Retina (tissue), 1 donor: ENCODE data around the gene CST1.

Source experiments
- DNase-seq: peaks from one replicate; pipeline ENCODE4 v3.0.0-alpha.2; 2016

Gene CST1

GRCh38 chr20:23700931-23701330 is 49.8 kb downstream of the CST1 start:
- DNase-seq = no peak

- DNase-seq = no peak
Observed at GRCh38 chr20:23697947-23698346, 52.8 kb downstream of the CST1 start.
